ENCODE results near the gene PORCN.
"Not testable (repeated sequence)": the region's sequence is repeated elsewhere in the genome, so short reads cannot be mapped to it uniquely, and the experiment has no call there.

PORCN gene

DNA sequence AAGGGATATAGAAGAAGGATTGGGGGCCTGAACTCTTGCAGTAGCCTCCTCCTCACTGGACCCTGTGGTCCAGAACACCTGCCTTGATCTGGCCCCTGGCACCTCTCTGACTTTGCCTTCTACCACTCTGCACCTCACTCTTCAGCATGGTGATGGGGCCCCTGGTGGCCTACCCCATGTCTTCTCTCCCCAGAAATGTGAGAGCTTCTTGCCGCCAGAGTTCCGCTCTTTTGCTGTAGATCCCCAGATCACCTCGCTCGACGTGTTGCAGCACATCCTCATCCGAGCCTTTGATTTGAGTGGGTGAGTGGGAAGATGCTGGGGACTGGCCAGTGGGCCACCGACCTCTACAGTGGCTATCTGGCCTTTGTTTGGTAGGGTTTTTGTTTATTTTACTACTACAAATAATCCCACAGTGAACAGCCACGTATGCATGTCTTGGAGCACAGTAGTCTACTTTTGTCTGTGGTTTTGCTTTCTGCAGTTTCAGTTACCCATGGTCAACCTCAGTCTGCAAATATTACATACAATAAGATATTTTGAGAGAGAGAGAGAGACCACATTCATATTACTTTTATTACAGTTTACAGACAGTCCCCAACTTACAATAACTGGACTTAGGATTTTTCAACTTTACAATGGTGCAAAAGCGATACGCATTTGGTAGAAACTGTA lies 32.5 kb downstream of the PORCN start:
- DNase-seq, result no peak

DNA sequence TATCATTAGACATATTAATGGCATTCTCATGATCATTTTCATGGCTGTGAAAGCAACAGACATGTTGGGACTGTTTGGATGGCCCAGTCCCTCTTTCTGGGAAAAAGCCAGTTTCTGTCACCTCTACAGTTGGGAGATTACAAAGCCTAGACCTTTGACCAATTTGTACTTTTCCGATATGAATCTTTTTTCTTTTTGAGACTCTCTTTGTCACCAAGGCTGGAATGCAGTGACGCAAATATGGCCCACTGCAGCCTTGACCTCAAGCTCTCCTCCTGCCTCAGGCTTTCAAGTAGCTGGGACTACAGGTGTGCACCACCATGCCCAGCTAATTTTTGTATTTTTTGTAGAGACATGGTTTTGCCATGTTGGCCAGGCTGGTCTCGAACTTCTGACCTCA lies 40.1 kb downstream of the PORCN start:
- DNase-seq, result no peak

DNA sequence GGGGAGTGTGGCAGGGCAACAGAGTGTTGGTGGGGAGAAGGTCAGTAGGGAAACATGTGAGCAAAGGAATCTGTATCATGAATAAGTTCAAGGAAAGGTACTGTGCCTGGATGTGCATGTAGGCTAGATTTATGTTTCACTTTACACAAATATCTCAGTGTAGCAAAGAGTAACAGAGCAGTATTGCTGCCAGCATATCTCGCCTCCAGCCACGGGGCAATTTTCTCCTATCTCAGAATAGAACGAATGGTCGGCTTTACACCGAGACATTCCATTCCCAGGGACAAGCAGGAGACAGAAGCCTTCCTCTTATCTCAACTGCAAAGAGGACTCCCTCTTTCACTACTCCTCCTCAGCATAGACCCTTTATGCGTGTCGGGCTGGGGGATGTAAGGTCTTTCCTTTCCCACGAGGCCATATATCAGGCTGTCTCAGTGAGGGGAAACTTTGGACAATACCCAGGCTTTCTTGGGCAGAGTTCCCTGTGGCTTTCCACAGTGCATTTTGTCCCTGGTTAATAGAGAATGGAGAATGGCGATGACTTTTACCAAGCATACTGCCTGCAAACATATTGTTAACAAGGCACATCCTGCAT lies 47.0 kb downstream of the PORCN start:
- not testable (repeated sequence) for DNase-seq

DNA sequence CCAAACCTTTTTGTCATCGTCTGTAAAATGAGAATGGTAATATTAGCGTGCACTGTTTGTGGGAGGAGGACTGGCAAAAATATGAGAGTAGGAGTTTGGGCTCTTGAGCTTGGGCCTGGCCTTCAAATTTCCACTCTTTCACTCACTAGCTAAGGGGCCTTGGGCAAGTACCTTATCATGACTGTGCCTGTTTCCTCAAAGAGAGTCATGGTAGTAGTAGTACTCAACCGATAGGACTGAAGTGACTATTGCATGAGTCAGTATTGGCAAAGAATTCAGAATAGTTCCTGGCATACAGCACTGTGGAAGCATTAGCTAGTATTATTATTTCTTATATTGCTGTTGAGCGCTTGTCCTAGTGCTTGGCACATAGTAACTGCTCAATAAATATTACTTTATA lies 49.5 kb downstream of the PORCN start:
- DNase-seq, result no peak

DNA sequence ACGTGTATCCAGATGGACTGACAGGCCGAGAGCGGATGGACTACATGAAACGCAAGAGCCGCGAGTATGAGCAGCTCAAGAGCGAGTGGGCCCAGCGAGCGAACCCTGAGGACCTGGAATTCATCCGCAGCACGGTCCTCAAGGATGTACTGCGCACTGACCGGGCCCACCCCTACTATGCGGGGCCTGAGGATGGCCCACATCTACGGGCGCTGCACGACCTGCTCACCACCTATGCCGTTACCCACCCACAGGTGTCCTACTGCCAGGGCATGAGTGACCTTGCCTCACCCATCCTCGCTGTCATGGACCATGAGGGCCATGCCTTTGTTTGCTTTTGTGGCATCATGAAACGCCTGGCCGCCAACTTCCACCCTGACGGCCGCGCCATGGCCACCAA lies 50.8 kb downstream of the PORCN start:
- no peak for DNase-seq

DNA sequence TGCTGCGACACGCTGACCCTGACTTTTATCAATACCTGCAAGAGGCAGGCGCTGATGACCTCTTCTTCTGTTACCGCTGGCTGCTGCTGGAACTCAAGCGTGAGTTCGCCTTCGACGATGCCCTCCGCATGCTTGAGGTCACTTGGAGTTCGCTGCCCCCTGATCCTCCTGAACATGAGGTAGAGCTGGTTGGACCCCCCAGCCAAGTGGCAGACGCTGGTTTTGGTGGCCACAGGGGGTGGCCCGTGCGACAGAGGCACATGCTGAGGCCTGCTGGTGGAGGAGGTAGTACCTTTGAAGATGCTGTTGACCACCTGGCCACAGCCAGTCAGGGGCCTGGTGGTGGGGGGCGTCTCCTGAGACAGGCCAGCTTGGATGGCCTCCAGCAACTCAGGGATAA lies 51.3 kb downstream of the PORCN start:
- no peak for DNase-seq

DNA sequence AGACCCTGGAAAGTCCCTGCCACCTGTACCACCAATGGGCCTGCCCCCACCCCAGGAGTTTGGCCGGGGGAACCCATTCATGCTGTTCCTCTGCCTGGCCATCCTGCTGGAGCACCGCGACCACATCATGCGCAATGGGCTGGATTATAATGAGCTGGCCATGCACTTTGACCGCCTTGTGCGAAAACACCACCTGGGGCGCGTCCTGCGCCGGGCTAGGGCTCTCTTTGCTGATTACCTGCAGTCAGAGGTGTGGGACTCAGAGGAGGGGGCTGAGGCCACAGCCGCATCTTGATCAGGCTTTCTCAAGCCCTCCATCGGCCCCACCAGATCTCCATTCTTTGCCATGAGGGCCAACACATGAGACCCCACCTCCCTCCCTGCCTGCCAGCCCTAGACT lies 51.9 kb downstream of the PORCN start:
- DNase-seq, result no peak

DNA sequence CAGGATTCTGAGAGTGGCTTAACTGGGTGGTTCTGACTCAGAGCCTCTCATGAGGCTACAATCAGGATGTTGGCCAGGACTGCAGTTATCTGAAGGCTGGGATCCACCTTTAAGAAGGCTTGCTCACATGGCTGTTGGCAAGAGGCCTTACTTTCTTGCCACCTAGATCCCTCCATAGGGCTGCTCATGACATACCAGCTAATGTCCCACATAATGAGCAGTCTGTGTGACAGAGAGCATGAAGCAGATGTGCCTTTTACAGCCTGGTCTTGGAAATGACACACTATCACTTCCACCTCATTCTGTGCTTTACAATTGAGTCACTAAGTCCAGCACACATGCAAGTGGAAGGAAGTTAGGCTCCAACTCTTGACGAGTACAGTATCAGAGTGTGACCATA lies 61.2 kb downstream of the PORCN start:
- DNase-seq, result no peak
